ENCODE measurements around the gene ELFN1.
"Not testable (repeated sequence)": the region's sequence is repeated elsewhere in the genome, so short reads cannot be mapped to it uniquely, and the experiment has no call there.

DNA sequence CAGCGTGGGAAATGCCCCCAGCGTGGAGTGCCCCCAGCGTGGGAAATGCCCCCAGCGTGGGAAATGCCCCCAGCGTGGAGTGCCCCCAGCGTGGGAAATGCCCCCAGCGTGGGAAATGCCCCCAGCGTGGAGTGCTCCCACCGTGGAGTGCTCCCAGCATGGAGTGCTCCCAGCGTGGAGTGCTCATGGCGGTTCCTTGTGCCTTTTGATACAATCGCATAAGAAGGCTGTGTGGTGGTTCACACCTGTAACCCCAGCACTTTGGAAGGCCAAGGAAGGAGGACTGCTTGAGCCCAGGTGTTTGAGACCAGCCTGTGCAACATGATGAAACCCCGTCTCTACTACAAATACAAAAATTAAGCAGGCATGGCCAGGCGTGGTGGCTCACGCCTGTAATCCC lies 93.8 kb downstream of the ELFN1 start:
- not testable (repeated sequence) for TF ChIP-seq CTCF, POLR2AphosphoS5, POLR2A, EP300 (IDR thresholded peaks at IDR 0.05)
